ENCODE measurements around the gene ABCA5. TPM values are rescaled to one million over a fixed set of nuclear protein-coding genes. Genes with fewer than 3 reads are reported as not detected.

Gene ABCA5
- total and polyA plus RNA-seq, 9 of the 15 experiments (the other 6 are each of a cell fraction or from before 2014, with no cell fraction given): 0.74 to 2.3 (median 1.4) TPM

GRCh38 chr17:69327060-69327831, at the start of gene ABCA5 (continued):
- TF ChIP-seq CREB3L1 (IDR thresholded peaks at IDR 0.05; ENCODE audit: borderline replicate concordance, low read depth): 0 out of 2 replicates have a peak, but pooled peaks have one; percentile 38
- peak; percentile 41; the same call in 1 of the 2 replicates for TF ChIP-seq KLF1 (tag; IDR thresholded peaks at IDR 0.05)
- TF ChIP-seq MAX (CRISPR knock-in tag; IDR thresholded peaks at IDR 0.05): peak; percentile 58
- peak; percentile 90 for TF ChIP-seq ZNF644 (tag; IDR thresholded peaks at IDR 0.05; ENCODE audit: low read depth)
- TF ChIP-seq MBD2 (IDR thresholded peaks at IDR 0.05; ENCODE audit: borderline replicate concordance, low read depth): no peak
- TF ChIP-seq ZNF24 (IDR thresholded peaks at IDR 0.05): 0 out of 2 replicates have a peak, but pooled peaks have one; percentile 11
- TF ChIP-seq SAFB2 (IDR thresholded peaks at IDR 0.05; ENCODE audit: borderline replicate concordance, low read depth, low read length, severe bottlenecking): no peak
- TF ChIP-seq HMGN3 (IDR thresholded peaks at IDR 0.05; ENCODE audit: borderline replicate concordance, extremely low read depth, insufficient read length, low read depth, low read length): peak; percentile 76
- peak; percentile 59 to 94; a peak in 2 of 4 replicates for TF ChIP-seq FOXA3 (CRISPR knock-in tag; conservative IDR thresholded peaks at IDR 0.05 in 1 of 2, IDR thresholded peaks at IDR 0.05 in 1 of 2)
- peak; percentile 100 for TF ChIP-seq CTBP1 (IDR thresholded peaks at IDR 0.05; ENCODE audit: borderline replicate concordance)
- TF ChIP-seq MAZ (CRISPR knock-in tag; conservative IDR thresholded peaks at IDR 0.05 in 1 of 2, IDR thresholded peaks at IDR 0.05 in 1 of 2): peak in 1 of 2 experiments; percentile 62
- TF ChIP-seq CUX1 (CRISPR knock-in tag; IDR thresholded peaks at IDR 0.05): peak; percentile 41; the same call in 1 of the 2 replicates
- peak; percentile 66 to 68 for TF ChIP-seq E2F6 (IDR thresholded peaks at IDR 0.05; ENCODE audit: borderline replicate concordance in 1 of 2, extremely low read depth in 1 of 2, insufficient read depth in 1 of 2, insufficient read length in 1 of 2, low read depth in 1 of 2, low read length in 1 of 2, poor library complexity in 1 of 2, severe bottlenecking in 1 of 2)
- no peak for TF ChIP-seq ESRRB (CRISPR knock-in tag; IDR thresholded peaks at IDR 0.05; ENCODE audit: borderline replicate concordance)
- peak; percentile 12 for TF ChIP-seq POLR2B (IDR thresholded peaks at IDR 0.05; ENCODE audit: low read depth, partially characterized antibody)
- TF ChIP-seq SP1 (CRISPR knock-in tag; IDR thresholded peaks at IDR 0.05): no peak
- TF ChIP-seq POU5F1 (IDR thresholded peaks at IDR 0.05; ENCODE audit: borderline replicate concordance, low read depth, low read length, partially characterized antibody): no peak
